GM18519 (cell line): Measurements from ENCODE around the gene EML4.
"Not testable (repeated sequence)": the region's sequence is repeated elsewhere in the genome, so short reads cannot be mapped to it uniquely, and the experiment has no call there.

Source experiments
- ATAC-seq: cut with Tn5 transposase; IDR thresholded peaks from one replicate; pipeline ENCODE4 v1.9.1; 2021; ENCODE audit warnings: mild to moderate bottlenecking, moderate library complexity; ENCODE audit not compliant: unreplicated experiment, low FRiP score

Gene EML4

DNA sequence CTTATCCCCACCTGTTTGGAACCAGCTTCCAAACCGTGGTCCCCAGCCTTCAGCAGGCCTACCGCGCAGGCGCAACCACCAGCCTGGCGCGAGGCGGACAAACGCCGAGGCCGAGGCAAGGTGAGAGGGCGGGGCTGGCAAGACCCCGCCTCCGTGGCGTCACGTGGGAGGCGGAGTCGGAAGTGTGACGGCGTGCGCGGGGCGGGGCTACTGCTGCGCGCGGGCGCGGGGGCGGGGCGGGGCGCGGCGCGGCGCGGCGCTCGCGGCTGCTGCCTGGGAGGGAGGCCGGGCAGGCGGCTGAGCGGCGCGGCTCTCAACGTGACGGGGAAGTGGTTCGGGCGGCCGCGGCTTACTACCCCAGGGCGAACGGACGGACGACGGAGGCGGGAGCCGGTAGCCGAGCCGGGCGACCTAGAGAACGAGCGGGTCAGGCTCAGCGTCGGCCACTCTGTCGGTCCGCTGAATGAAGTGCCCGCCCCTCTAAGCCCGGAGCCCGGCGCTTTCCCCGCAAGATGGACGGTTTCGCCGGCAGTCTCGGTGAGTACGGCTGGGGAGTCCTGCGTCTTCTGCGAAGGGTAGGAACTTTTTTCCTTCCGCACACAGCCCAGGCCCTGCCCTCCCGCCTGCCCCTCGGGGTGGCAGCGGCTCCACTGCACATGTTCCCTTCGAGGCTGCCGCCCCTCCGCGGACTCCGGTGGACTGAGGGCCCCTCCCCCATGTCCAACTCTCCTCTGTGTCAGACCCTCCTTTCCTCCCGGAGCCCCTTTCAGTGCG lies at the start of gene EML4:
Gene EML4, plus strand, starts transcription at position 254 of the 774 bp plus-strand sequence. Its CDS starts 259 bp downstream, at position 513.
- ATAC-seq, result peak; percentile 71

DNA sequence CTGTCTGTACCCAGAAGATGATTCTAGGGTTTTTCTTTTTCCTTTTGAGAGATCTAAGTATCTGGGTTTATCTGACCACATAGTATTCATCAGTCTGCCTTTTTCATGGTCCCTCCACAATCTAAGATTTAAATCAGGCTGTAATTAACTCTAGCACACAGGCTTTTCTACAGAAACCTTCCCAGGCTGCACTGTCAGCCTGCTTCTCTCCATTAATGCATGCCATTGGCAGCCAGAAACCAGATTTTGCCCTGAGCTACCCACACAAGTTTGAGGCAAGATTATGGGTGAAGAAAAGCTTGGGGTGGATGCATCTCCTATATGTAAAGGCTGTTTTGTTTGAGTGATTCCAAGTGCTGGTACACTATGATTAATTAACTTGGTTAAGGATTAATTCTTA lies 45.7 kb upstream of the EML4 start:
- no peak for ATAC-seq

GRCh38 chr2:42124011-42124785 lies 45.0 kb upstream of the EML4 start:
- peak; percentile 78 for ATAC-seq

DNA sequence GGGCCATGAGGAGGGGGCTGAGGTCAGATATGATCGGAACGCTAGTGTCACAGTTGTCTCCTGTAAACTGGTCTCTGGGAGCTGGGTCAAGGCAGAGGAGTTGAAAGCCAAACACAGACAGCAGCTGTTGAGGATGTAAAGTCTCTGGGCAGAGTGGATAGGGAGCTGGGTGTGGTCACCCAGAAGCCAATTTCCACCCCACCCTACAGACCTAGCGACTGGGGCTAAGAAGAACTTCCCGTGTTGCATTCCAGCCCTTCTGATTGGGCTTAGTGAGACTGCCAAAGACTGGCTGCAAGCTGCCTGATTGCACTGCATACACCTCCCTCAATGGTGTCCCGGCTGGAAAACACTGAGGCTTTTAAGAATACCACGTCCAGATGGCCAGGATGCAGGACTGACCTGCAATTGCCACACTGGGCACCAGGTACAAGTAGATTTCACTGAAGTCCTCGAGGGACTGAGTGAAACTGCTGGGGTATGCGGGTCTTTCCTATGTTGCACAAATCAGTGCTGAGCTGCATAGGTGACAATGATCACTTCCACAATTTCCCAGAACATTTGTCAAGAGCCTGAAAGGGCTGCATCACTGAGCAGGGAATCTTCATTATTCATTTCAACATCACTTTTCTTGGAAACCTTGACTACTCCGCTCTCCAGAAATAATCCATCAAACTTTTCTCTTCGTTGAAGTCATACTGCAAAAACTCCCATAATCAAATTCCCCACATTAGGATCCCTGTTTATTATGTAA lies 43.1 kb upstream of the EML4 start:
- ATAC-seq, result no peak

GRCh38 chr2:42126873-42127272 lies 42.3 kb upstream of the EML4 start:
- not testable (repeated sequence) for ATAC-seq

- ATAC-seq, result peak; percentile 48
Observed at GRCh38 chr2:42127425-42128424, 41.4 kb upstream of the EML4 start.

DNA sequence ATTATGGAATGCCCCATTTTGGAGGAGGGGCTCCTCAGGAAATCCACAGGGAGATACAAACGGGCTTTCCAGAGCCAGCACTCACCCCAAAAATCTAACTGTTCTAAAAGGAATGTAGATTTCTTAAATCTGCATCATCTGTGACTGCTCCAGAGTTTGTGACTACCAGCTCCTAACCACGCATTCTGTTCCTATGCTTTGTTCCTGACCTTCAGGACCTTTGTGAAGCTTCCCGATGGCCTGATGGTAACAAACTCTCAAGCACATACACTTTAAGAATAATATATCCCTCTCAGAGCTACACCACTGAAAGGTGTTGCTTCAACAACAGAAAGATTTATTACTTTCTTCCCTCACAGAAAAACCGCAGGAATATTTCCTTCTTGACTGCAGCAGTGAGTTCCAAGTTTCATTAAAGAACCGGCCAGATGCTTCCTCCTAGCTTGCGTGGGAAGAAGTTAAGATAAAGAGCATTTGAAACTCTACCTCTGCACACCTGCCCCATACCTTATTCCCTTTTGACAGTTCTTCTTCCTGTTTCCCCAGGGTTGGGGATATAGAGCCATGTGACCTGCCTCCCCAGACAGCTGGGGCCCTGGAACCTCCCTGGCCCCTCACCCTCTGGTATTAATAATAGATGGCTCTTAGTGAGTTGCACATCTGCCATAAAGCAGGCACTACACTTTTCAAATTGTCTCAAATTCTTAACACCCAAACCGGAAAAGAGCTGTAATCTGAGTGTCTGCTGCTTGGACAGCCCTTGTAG lies 40.2 kb upstream of the EML4 start:
- ATAC-seq, result no peak

DNA sequence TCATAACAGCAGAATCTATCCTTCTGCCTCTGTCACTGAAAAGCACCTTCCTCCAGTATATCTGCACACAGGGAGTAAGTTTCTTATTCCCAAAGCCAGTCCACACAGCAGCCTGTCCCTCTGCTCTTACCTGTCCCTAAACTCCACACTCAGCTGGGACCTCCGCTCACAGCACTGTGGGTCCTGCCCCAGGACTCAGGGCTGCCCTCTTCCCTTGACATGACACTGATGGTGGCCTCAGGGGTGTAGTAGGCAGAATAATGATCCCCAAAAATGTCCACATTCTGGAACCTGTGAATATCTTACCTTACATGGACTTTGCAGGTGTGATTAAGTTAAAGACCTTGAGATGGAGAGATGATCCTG lies 39.7 kb upstream of the EML4 start:
- no peak for ATAC-seq

- no peak for ATAC-seq
Observed at GRCh38 chr2:42129947-42130346, 39.2 kb upstream of the EML4 start.

GRCh38 chr2:42130858-42131257 lies 38.3 kb upstream of the EML4 start:
- not testable (repeated sequence) for ATAC-seq

DNA sequence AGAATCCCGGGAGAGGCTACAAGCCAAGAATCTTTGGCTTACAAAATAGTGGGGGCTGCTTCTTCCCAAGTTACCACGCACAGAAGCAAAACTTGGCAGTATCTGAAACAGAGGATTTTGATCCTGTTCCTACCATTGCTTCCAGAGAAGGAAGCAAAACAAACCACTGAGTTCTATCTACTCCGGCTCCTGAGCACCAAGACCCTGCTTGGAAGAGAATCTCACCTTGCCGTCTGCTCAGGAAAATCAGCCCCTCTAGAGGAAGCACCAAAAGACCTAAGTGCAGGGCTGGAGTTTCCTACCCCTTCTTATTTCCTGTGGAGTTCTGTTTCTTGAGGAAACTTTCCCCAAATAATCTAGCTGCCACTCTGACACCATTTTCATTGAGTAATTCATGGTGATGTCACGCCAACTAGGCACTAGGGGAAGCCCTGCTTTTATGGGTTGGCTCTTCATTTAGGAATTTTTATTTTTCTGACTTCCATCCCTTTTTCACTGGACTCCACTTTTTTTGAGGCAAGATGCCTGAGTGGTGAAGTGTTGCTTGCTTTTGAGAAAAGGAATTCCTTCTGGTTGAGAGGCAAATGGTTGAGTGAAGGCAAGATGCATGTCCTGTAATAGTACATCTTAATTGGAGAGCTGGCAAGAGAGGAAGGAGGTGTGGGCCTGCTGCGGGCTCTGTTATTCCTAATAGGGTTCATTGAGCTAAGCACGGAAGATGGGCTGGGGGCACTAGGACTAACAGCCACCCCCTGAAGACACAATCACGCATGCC lies 36.8 kb upstream of the EML4 start:
- no peak for ATAC-seq

GRCh38 chr2:42132966-42133641 lies 36.0 kb upstream of the EML4 start:
- ATAC-seq, result peak; percentile 64

GRCh38 chr2:42133771-42134195 lies 35.4 kb upstream of the EML4 start:
- no peak for ATAC-seq

GRCh38 chr2:42134401-42134932 lies 34.7 kb upstream of the EML4 start:
- not testable (repeated sequence) for ATAC-seq

- no peak for ATAC-seq
Observed at GRCh38 chr2:42135381-42136312, 33.5 kb upstream of the EML4 start.

- no peak for ATAC-seq
Observed at GRCh38 chr2:42136782-42137124, 32.4 kb upstream of the EML4 start.
